ENCODE data around the gene MACROD2. TPM values are rescaled to one million over a fixed set of nuclear protein-coding genes. Genes with fewer than 3 reads are reported as not detected.

Gene MACROD2
- total and polyA plus RNA-seq, 2 experiments from 2014 or later: 2.8 to 4.3 TPM

DNA sequence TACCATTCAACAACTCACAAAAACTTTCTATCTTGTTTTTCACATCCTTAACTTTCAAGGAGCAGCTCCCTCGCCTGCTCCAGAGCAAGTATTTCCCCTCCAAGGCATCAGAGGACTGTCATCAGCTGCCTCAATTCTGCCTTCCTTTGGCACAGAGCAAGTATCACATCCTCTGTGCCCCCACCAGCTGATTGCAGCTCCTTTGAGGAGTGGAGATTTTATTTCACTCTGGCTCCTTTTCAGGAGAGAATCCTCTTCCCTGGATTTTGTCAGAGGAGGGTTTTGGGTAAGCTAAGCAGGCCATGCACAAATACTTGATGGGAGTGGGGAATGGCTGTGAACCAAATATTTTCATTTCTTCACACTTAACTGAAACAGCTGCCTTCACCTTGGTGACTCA, 952.6 kb downstream of the MACROD2 start (continued):
- TF ChIP-seq, protein P1, sequence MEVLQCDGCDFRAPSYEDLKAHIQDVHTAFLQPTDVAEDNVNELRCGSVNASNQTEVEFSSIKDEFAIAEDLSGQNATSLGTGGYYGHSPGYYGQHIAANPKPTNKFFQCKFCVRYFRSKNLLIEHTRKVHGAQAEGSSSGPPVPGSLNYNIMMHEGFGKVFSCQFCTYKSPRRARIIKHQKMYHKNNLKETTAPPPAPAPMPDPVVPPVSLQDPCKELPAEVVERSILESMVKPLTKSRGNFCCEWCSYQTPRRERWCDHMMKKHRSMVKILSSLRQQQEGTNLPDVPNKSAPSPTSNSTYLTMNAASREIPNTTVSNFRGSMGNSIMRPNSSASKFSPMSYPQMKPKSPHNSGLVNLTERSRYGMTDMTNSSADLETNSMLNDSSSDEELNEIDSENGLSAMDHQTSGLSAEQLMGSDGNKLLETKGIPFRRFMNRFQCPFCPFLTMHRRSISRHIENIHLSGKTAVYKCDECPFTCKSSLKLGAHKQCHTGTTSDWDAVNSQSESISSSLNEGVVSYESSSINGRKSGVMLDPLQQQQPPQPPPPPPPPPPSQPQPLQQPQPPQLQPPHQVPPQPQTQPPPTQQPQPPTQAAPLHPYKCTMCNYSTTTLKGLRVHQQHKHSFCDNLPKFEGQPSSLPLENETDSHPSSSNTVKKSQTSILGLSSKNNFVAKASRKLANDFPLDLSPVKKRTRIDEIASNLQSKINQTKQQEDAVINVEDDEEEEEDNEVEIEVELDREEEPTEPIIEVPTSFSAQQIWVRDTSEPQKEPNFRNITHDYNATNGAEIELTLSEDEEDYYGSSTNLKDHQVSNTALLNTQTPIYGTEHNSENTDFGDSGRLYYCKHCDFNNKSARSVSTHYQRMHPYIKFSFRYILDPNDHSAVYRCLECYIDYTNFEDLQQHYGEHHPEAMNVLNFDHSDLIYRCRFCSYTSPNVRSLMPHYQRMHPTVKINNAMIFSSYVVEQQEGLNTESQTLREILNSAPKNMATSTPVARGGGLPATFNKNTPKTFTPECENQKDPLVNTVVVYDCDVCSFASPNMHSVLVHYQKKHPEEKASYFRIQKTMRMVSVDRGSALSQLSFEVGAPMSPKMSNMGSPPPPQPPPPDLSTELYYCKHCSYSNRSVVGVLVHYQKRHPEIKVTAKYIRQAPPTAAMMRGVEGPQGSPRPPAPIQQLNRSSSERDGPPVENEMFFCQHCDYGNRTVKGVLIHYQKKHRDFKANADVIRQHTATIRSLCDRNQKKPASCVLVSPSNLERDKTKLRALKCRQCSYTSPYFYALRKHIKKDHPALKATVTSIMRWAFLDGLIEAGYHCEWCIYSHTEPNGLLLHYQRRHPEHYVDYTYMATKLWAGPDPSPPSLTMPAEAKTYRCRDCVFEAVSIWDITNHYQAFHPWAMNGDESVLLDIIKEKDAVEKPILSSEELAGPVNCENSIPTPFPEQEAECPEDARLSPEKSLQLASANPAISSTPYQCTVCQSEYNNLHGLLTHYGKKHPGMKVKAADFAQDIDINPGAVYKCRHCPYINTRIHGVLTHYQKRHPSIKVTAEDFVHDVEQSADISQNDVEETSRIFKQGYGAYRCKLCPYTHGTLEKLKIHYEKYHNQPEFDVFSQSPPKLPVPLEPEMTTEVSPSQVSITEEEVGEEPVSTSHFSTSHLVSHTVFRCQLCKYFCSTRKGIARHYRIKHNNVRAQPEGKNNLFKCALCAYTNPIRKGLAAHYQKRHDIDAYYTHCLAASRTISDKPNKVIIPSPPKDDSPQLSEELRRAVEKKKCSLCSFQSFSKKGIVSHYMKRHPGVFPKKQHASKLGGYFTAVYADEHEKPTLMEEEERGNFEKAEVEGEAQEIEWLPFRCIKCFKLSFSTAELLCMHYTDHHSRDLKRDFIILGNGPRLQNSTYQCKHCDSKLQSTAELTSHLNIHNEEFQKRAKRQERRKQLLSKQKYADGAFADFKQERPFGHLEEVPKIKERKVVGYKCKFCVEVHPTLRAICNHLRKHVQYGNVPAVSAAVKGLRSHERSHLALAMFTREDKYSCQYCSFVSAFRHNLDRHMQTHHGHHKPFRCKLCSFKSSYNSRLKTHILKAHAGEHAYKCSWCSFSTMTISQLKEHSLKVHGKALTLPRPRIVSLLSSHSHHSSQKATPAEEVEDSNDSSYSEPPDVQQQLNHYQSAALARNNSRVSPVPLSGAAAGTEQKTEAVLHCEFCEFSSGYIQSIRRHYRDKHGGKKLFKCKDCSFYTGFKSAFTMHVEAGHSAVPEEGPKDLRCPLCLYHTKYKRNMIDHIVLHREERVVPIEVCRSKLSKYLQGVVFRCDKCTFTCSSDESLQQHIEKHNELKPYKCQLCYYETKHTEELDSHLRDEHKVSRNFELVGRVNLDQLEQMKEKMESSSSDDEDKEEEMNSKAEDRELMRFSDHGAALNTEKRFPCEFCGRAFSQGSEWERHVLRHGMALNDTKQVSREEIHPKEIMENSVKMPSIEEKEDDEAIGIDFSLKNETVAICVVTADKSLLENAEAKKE (CRISPR knock-in tag; IDR thresholded peaks at IDR 0.05): no peak
- no peak for TF ChIP-seq EZH2 (IDR thresholded peaks at IDR 0.05; ENCODE audit: low read depth, unreplicated experiment)
- TF ChIP-seq, protein P2, sequence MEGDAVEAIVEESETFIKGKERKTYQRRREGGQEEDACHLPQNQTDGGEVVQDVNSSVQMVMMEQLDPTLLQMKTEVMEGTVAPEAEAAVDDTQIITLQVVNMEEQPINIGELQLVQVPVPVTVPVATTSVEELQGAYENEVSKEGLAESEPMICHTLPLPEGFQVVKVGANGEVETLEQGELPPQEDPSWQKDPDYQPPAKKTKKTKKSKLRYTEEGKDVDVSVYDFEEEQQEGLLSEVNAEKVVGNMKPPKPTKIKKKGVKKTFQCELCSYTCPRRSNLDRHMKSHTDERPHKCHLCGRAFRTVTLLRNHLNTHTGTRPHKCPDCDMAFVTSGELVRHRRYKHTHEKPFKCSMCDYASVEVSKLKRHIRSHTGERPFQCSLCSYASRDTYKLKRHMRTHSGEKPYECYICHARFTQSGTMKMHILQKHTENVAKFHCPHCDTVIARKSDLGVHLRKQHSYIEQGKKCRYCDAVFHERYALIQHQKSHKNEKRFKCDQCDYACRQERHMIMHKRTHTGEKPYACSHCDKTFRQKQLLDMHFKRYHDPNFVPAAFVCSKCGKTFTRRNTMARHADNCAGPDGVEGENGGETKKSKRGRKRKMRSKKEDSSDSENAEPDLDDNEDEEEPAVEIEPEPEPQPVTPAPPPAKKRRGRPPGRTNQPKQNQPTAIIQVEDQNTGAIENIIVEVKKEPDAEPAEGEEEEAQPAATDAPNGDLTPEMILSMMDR (conservative IDR thresholded peaks at IDR 0.05; ENCODE audit: low read depth in 2 of 2): no peak

DNA sequence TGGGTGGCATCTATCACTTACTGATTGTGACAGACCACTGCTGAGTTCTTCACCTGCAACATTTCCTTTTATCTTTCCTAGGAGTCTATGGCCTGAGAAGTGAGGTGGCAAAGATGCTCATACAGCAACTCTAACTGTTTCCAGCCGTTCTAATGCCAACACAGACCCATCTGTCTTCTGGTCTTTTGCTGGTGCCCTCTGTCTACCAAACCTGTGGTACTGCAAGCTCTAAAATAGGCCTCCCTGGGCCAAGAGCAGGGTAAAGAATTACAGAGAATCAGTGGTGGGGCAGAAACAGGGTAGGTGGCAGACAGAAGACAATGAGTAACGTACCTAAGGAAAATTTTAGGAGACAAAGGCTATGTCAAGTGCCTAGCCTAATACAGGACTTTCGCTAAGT, 953.1 kb downstream of the MACROD2 start:
- Mint-ChIP-seq H3K4me1 (peaks cover 47% of the 10 kb centered on the region), H3K9me3 (no peaks in the 10 kb centered on the region), H3K27ac (no peak overlapping the region), H3K36me3 (ENCODE audit: low read depth) (no peaks in the 10 kb centered on the region), H3K27me3 (ENCODE audit: insufficient read depth, low read depth, poor library complexity) (no peaks in the 10 kb centered on the region), H3K4me3 (no peak overlapping the region)
- ATAC-seq (peak; percentile 32; the same call in 1 of the 3 replicates), DNase-seq (ENCODE audit: low spot score) (no peak)
- H4K20me1 ChIP-seq (replicated peaks; ENCODE audit: insufficient read depth): no peaks in the 10 kb centered on the region
- H3K27ac ChIP-seq (ENCODE audit: low read depth): no peak overlapping the region
- no peak overlapping the region for H3K4me2 ChIP-seq
- H2AFZ ChIP-seq: no peak overlapping the region
- H3K79me2 ChIP-seq (replicated peaks; ENCODE audit: insufficient read depth): no peaks in the 10 kb centered on the region
- no peaks in the 10 kb centered on the region for H3F3A ChIP-seq (replicated peaks; ENCODE audit: low read depth)
- no peaks in the 10 kb centered on the region for H3K36me3 ChIP-seq (ENCODE audit: insufficient read depth)
- H3K4me1 ChIP-seq (ENCODE audit: insufficient read depth): peaks cover 29% of the 10 kb centered on the region
- no peaks in the 10 kb centered on the region for H3K27me3 ChIP-seq (ENCODE audit: insufficient read depth)
- H3K4me3 ChIP-seq: no peak overlapping the region
- peaks cover 16% of the 10 kb centered on the region for H3K9me2 ChIP-seq (ENCODE audit: insufficient read depth)
- TF ChIP-seq, protein P3, sequence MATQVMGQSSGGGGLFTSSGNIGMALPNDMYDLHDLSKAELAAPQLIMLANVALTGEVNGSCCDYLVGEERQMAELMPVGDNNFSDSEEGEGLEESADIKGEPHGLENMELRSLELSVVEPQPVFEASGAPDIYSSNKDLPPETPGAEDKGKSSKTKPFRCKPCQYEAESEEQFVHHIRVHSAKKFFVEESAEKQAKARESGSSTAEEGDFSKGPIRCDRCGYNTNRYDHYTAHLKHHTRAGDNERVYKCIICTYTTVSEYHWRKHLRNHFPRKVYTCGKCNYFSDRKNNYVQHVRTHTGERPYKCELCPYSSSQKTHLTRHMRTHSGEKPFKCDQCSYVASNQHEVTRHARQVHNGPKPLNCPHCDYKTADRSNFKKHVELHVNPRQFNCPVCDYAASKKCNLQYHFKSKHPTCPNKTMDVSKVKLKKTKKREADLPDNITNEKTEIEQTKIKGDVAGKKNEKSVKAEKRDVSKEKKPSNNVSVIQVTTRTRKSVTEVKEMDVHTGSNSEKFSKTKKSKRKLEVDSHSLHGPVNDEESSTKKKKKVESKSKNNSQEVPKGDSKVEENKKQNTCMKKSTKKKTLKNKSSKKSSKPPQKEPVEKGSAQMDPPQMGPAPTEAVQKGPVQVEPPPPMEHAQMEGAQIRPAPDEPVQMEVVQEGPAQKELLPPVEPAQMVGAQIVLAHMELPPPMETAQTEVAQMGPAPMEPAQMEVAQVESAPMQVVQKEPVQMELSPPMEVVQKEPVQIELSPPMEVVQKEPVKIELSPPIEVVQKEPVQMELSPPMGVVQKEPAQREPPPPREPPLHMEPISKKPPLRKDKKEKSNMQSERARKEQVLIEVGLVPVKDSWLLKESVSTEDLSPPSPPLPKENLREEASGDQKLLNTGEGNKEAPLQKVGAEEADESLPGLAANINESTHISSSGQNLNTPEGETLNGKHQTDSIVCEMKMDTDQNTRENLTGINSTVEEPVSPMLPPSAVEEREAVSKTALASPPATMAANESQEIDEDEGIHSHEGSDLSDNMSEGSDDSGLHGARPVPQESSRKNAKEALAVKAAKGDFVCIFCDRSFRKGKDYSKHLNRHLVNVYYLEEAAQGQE (IDR thresholded peaks at IDR 0.05; ENCODE audit: unreplicated experiment): no peak
- TF ChIP-seq STAT1 (IDR thresholded peaks at IDR 0.05; ENCODE audit: unreplicated experiment) (no peak), CREB1 (CRISPR knock-in tag; IDR thresholded peaks at IDR 0.05; ENCODE audit: low read depth) (no peak)
- TF ChIP-seq, protein P2 (conservative IDR thresholded peaks at IDR 0.05; ENCODE audit: low read depth in 2 of 2): peak in 1 of 2 experiments; percentile 40; a peak in 2 of 4 replicates

Measured in GM23338 (cell line).